Activated T-cell treated with anti-CD3 and anti-CD28 coated beads for 4 hours (primary cell): Measurements from ENCODE around the gene FBRSL1.
"Not testable (repeated sequence)": the region's sequence is repeated elsewhere in the genome, so short reads cannot be mapped to it uniquely, and the experiment has no call there.

Source experiments
- DNase-seq: peaks from one replicate; pipeline ENCODE4 v3.0.0-alpha.2; 2020

The FBRSL1 gene

GRCh38 chr12:132489602-132490266 is at the start of gene FBRSL1:
Gene FBRSL1, plus strand, starts transcription at chr12:132490151.
- DNase-seq, result peak; percentile 91

GRCh38 chr12:132440420-132440819 is 49.5 kb upstream of the FBRSL1 start:
- not testable (repeated sequence) for DNase-seq

GRCh38 chr12:132441871-132442863 is 47.8 kb upstream of the FBRSL1 start:
- DNase-seq, result no peak

- DNase-seq, result no peak
Measured at GRCh38 chr12:132443091-132443490, 46.9 kb upstream of the FBRSL1 start.

- no peak for DNase-seq
Measured at GRCh38 chr12:132444283-132444682, 45.7 kb upstream of the FBRSL1 start.

GRCh38 chr12:132444957-132445883 is 44.7 kb upstream of the FBRSL1 start:
- DNase-seq, result peak; percentile 59

GRCh38 chr12:132445884-132446632 is 43.9 kb upstream of the FBRSL1 start:
- peak; percentile 18 for DNase-seq

- no peak for DNase-seq
Measured at GRCh38 chr12:132446633-132447326, 43.2 kb upstream of the FBRSL1 start.

GRCh38 chr12:132447327-132447720 is 42.6 kb upstream of the FBRSL1 start:
- DNase-seq, result no peak

- no peak for DNase-seq
Measured at GRCh38 chr12:132447731-132448462, 42.1 kb upstream of the FBRSL1 start.

GRCh38 chr12:132448463-132448820 is 41.5 kb upstream of the FBRSL1 start:
- DNase-seq, result no peak

- DNase-seq, result no peak
Measured at GRCh38 chr12:132449565-132450417, 40.2 kb upstream of the FBRSL1 start.

- no peak for DNase-seq
Measured at GRCh38 chr12:132450418-132451171, 39.4 kb upstream of the FBRSL1 start.

- no peak for DNase-seq
Measured at GRCh38 chr12:132451172-132451835, 38.6 kb upstream of the FBRSL1 start.

GRCh38 chr12:132451836-132452195 is 38.1 kb upstream of the FBRSL1 start:
- DNase-seq, result no peak

- no peak for DNase-seq
Measured at GRCh38 chr12:132452596-132453350, 37.2 kb upstream of the FBRSL1 start.

GRCh38 chr12:132453361-132454192 is 36.4 kb upstream of the FBRSL1 start:
- no peak for DNase-seq
